Calu3 (cell line): ENCODE results near the gene ARMC2. TPM values are rescaled to one million over a fixed set of nuclear protein-coding genes. Genes with fewer than 3 reads are reported as not detected.

ENCODE experiments used
- BruUV-seq: library from RNA; stranded (reverse); fragments of 400-500 nt; replicated peaks from 2 replicates; lab custom pipeline; 2021; lab: Mats Ljungman, UMichigan
- CTCF ChIA-PET: fragments of 300-600 bp; sonication (Branson Sonifier 250); formaldehyde crosslinking; loops from one replicate; lab custom pipeline; 2022; ENCODE audit warnings: antibody characterized with exemption; lab: Charles Lee
- DNase-seq: peaks from one replicate; pipeline ENCODE4 v3.0.0; 2022
- H3K27ac Mint-ChIP-seq: one replicate; pipeline ENCODE4 v1.8.0; 2022; ENCODE audit warnings: mixed read lengths; ENCODE audit not compliant: unreplicated experiment
- H3K27me3 Mint-ChIP-seq: one replicate; pipeline ENCODE4 v1.8.0; 2022; ENCODE audit warnings: mixed read lengths; ENCODE audit not compliant: unreplicated experiment
- H3K36me3 Mint-ChIP-seq: one replicate; pipeline ENCODE4 v1.8.0; 2022; ENCODE audit warnings: mild to moderate bottlenecking, moderate library complexity, mixed read lengths; ENCODE audit not compliant: insufficient read depth, unreplicated experiment
- H3K4me1 Mint-ChIP-seq: one replicate; pipeline ENCODE4 v1.8.0; 2022; ENCODE audit warnings: mild to moderate bottlenecking, low read depth, mixed read lengths; ENCODE audit not compliant: unreplicated experiment
- H3K4me3 Mint-ChIP-seq: one replicate; pipeline ENCODE4 v1.8.0; 2022; ENCODE audit warnings: mild to moderate bottlenecking, low read depth, moderate library complexity, mixed read lengths; ENCODE audit not compliant: unreplicated experiment
- H3K9me3 Mint-ChIP-seq: one replicate; pipeline ENCODE4 v1.8.0; 2022; ENCODE audit warnings: low read depth, mixed read lengths; ENCODE audit not compliant: unreplicated experiment
- CTCF ChIP-seq: fragments of 200-600 bp; IDR thresholded peaks from one replicate; pipeline ENCODE4 v1.8.0; 2022; ENCODE audit warnings: antibody characterized with exemption; ENCODE audit not compliant: unreplicated experiment
- intact Hi-C: fragments of 100-400 bp; cut with micrococcal nuclease; formaldehyde crosslinking; loops from one replicate; pipeline ENCODE4 v1.10.0; 2022; ENCODE audit not compliant: unreplicated experiment
- total RNA-seq: library from RNA; stranded (reverse); gene quantifications from 2 replicates; pipeline ENCODE4 v1.2.3, GENCODE V29; 2022

Gene ARMC2
- total RNA-seq, 1 experiment from 2014 or later, result 7.1 TPM

- H3K27me3 Mint-ChIP-seq, result no peaks in the 10 kb centered on the region
- CTCF ChIA-PET, result no interaction called here
- no peak for TF ChIP-seq CTCF
- no TSS peak for BruUV-seq
- DNase-seq, result no peak
- H3K4me1 Mint-ChIP-seq, result peaks cover 31% of the 10 kb centered on the region
- H3K4me3 Mint-ChIP-seq, result no peak overlapping the region
- H3K27ac Mint-ChIP-seq, result no peak overlapping the region
- no peaks in the 10 kb centered on the region for H3K36me3 Mint-ChIP-seq
- intact Hi-C loops, result no loop called here
- H3K9me3 Mint-ChIP-seq, result no peaks in the 10 kb centered on the region
Measured at GRCh38 chr6:108799791-108800190, 48.4 kb upstream of the ARMC2 start.

GRCh38 chr6:108800427-108800864 is 47.8 kb upstream of the ARMC2 start:
- Mint-ChIP-seq H3K4me1 (peaks cover 31% of the 10 kb centered on the region), H3K27ac (no peak overlapping the region), H3K36me3 (no peaks in the 10 kb centered on the region), H3K4me3 (no peak overlapping the region), H3K9me3 (no peaks in the 10 kb centered on the region), H3K27me3 (no peaks in the 10 kb centered on the region)
- no TSS peak for BruUV-seq
- TF ChIP-seq CTCF, result no peak
- no peak for DNase-seq
- CTCF ChIA-PET, result no interaction called here
- intact Hi-C loops, result no loop called here

- no peak for TF ChIP-seq CTCF
- DNase-seq, result no peak
- Mint-ChIP-seq H3K27ac (no peak overlapping the region), H3K36me3 (no peaks in the 10 kb centered on the region), H3K4me1 (peaks cover 27% of the 10 kb centered on the region), H3K9me3 (no peaks in the 10 kb centered on the region), H3K27me3 (no peaks in the 10 kb centered on the region), H3K4me3 (no peak overlapping the region)
- CTCF ChIA-PET, result no interaction called here
- intact Hi-C loops, result no loop called here
- no TSS peak for BruUV-seq
Measured at GRCh38 chr6:108801366-108801765, 46.9 kb upstream of the ARMC2 start.

GRCh38 chr6:108803982-108804490 is 44.2 kb upstream of the ARMC2 start:
- CTCF ChIA-PET, result no interaction called here
- Mint-ChIP-seq H3K36me3 (no peaks in the 10 kb centered on the region), H3K4me3 (no peak overlapping the region), H3K9me3 (no peaks in the 10 kb centered on the region), H3K27me3 (no peaks in the 10 kb centered on the region), H3K4me1 (peaks cover under 1% of the 10 kb centered on the region), H3K27ac (no peak overlapping the region)
- no peak for TF ChIP-seq CTCF
- intact Hi-C loops, result no loop called here
- BruUV-seq, result no TSS peak
- DNase-seq, result no peak
